ENCODE data around the gene SLC29A4. TPM values are rescaled to one million over a fixed set of nuclear protein-coding genes. Genes with fewer than 3 reads are reported as not detected.

Gene SLC29A4
- total and polyA plus RNA-seq, 2 of the 4 experiments (the other 2 are of a cell fraction) = 2.3 to 7.6 TPM

DNA sequence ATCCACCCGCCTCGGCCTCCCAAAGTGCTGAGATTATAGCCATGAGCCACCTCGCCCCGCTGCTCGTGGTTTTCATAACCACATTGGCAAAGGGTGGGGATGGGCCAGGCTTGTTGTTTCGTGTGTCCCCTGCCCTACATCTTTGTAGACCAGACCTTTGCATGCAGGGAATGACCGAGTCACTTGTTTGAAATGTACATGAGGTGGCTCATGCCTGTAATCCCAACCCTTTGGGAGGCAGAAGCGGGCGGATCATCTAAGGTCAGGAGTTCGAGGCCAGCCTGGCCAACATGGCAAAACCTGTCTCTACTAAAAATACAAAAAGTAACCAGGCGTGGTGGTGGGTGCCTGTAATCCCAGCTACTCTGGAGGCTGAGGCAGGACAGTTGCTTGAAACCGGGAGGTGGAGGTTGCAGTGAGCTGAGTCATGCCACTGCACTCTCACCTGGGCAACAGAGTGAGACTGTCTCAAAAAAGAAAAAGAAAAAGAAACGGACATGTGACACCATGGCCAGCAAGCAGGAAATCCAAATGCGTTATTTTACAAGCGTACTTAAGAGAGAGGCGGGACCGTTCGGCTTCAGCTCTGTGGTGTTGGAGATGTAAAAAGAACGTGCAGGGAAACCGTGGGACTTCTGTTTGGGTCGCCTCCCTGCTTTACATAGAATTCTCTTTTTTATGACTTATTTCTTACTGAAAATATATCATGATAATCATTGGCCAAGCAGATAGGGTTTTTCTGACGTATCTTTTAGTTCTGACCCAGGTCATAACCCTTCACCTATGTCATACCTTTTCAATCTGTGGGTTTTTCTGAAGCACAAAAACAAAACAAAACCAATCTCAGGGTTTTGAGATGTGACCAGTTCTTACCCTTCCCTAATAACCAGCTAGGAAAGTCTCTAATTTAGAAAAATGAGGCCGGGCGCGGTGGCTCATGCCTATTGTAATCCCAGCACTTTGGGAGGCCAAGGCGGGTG, 47.6 kb upstream of the SLC29A4 start (continued):
- TF ChIP-seq, protein P1, sequence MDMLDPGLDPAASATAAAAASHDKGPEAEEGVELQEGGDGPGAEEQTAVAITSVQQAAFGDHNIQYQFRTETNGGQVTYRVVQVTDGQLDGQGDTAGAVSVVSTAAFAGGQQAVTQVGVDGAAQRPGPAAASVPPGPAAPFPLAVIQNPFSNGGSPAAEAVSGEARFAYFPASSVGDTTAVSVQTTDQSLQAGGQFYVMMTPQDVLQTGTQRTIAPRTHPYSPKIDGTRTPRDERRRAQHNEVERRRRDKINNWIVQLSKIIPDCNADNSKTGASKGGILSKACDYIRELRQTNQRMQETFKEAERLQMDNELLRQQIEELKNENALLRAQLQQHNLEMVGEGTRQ (IDR thresholded peaks at IDR 0.05; ENCODE audit: low read depth, low read length) = no peak
- TF ChIP-seq NFE2L2 (IDR thresholded peaks at IDR 0.05; ENCODE audit: low read depth, low read length) = no peak

DNA sequence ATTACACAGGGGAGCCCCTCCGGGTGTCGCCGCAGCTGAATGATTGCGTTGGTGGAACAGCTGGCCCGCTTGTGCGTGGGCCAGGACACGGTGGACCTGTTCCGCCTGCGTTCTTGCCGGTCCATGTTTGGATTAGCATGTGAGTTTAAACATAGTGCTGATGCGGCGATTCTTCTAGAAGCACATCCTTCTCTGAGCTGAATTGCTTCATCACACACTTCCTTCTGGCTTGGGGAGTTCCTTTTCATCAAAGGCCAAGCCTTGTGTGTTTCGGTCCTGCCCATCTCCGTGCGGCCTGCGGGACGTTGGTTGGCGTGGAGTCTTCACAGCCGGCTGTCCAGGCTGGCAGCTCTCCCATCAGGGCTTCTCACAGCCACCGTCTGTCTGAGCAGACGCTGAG, 45.5 kb upstream of the SLC29A4 start:
- Histone ChIP-seq H2AK5ac (ENCODE audit: low read depth, low read length) (no peak overlapping the region), H3K23ac (ENCODE audit: low read depth, low read length) (no peak overlapping the region), H2AFZ (replicated peaks; ENCODE audit: low read length, poor library complexity) (peak overlapping the region; percentile 80), H3K18ac (ENCODE audit: low read depth, low read length) (no peak overlapping the region), H2BK15ac (ENCODE audit: low read depth, low read length) (no peak overlapping the region), H3K9ac (ENCODE audit: low read depth, low read length) (no peak overlapping the region), H3K4me3 (ENCODE audit: insufficient read depth, low read depth, low read length) (no peak overlapping the region), H3K79me1 (ENCODE audit: low read depth in 1 of 2, low read length in 2 of 2) (no peaks in the 10 kb centered on the region; a peak in 1 of 4 replicates), H3K9me3 (ENCODE audit: control insufficient read depth, insufficient read depth, low read length) (no peaks in the 10 kb centered on the region), H2BK5ac (ENCODE audit: low read depth, low read length, poor library complexity, severe bottlenecking) (no peak overlapping the region), H3K27ac (ENCODE audit: insufficient read depth, low read length) (no peak overlapping the region), H3K4me2 (ENCODE audit: low read depth, low read length) (peak overlapping the region; percentile 69), H3K14ac (replicated peaks; ENCODE audit: low read depth, low read length) (no peak overlapping the region), H3K56ac (ENCODE audit: extremely low read depth, insufficient read depth, low read length) (no peak overlapping the region), H3K4ac (ENCODE audit: low read depth, low read length) (no peak overlapping the region), H2BK120ac (ENCODE audit: low read depth, low read length) (no peak overlapping the region), H2BK20ac (ENCODE audit: low read depth, low read length) (no peak overlapping the region), H3K36me3 (ENCODE audit: control insufficient read depth, insufficient read depth, low read length) (peaks cover 6% of the 10 kb centered on the region; the same call in 1 of the 2 replicates), H3K27me3 (ENCODE audit: control insufficient read depth, insufficient read depth, low read length) (no peaks in the 10 kb centered on the region; the same call in 1 of the 2 replicates), H4K20me1 (ENCODE audit: insufficient read depth, low read length) (no peaks in the 10 kb centered on the region), H4K91ac (ENCODE audit: insufficient read depth, low read depth, low read length) (no peak overlapping the region), H3K4me1 (ENCODE audit: control insufficient read depth, insufficient read depth, low read length) (peaks cover 4% of the 10 kb centered on the region), H3K9me1 (ENCODE audit: insufficient read depth, low read length) (no peaks in the 10 kb centered on the region), H4K8ac (ENCODE audit: low read depth in 2 of 2, low read length in 2 of 2) (no peak overlapping the region; a peak in 1 of 4 replicates), H4K5ac (ENCODE audit: low read depth, low read length) (no peak overlapping the region), H2AK9ac (replicated peaks; ENCODE audit: low read depth, low read length, poor library complexity) (peak overlapping the region; percentile 73)
- intact Hi-C loops (cut with micrococcal nuclease) = no loop called here
- ChIA-PET POLR2A (ENCODE audit: unreplicated experiment) (no interaction called here), CTCF (no interaction called here)
- ATAC-seq (ENCODE audit: low read depth) = peak; percentile 21
- in situ Hi-C loops (cut with MboI; ENCODE audit: low sequenced_read_pairs) = loop anchor here (25.0 kb wide), 1 partner anchor 450 kb away; no protein-coding TSS in a partner anchor
- peak; percentile 80 for TF ChIP-seq CEBPB (IDR thresholded peaks at IDR 0.05; ENCODE audit: low read depth, low read length)
- peak; percentile 97 for TF ChIP-seq MAFK (IDR thresholded peaks at IDR 0.05; ENCODE audit: low read depth, low read length)
- no peak for TF ChIP-seq MXI1 (IDR thresholded peaks at IDR 0.05; ENCODE audit: borderline replicate concordance, low read depth, low read length)
- dilution Hi-C loops (cut with HindIII; ENCODE audit: low sequenced_read_pairs, unreplicated experiment) = no loop called here
- DNase-seq = peak; percentile 40
- BruUV-seq (replicated peaks) = no TSS peak
- WGBS, 2 experiments (ENCODE audit: extremely low coverage in 2 of 2, insufficient read length in 1 of 2) = 3% methylated on average over 6 of the region's 21 CpGs; no CpG with 5 or more reads in 1 of the 2 experiments
